Fibroblast of skin of back (primary cell): Measurements from ENCODE around the gene EFEMP1.
A peak's percentile ranks its signal among the peaks of the same experiment; 100 is the strongest.

Experiments
- DNase-seq: peaks from one replicate; pipeline ENCODE4 v3.0.0-alpha.2; 2013

Gene EFEMP1

DNA sequence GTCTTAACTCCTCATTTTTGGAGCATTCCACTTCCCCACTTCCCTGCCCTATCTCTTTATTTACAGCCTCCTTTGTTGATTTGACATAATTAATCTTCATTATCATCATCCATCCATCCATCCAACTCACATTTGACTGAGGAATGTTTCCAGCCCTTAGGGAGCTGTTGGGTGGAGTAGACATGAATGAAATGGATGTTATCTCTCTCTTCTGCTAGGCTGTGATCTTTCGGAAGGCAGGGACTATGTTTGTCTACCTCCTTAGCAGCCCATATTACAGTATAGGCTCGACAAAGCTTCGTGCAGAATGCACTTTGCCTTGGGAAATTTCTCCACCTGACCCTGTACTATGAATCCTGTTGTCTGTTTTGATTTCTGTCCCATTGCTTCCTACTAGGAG is 7.7 kb upstream of the EFEMP1 start:
- DNase-seq = no peak

DNA sequence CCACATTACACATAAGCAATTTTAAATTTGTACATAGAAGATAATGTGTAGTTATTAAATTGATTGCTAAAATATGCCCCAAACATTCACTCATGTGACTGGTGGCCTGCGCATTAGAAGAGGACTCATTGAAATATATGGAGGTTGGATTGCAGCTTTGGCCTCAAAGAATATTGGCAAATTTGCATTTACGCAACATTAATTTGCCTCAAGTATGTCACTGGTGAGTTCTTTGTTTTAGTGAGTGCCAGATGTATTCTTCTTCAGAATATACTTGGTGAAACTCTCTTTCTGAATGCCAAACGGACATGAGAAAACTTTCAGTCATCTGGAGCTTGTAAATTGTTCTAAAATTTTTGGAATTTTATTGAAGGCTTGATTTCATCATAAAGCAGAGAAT is 5.9 kb upstream of the EFEMP1 start:
- DNase-seq = no peak

DNA sequence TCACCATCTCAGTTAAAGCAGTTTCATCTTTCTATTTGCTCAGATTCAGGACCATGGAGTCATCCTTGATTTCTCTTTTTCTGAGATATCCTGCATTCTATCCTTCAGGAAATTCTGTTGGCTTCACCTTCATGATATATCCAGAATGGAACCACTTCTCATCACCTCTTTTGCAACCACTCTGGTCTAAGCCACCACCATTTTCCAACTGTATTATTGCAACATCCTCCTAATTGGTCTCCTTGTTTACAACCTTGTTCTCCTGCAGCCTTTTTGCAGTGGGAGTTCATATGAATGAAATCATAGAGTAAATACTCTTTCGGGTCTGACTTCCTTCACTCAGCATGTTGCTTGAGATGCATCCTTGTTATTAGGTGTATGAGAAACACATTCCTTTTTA is 3.4 kb upstream of the EFEMP1 start:
- no peak for DNase-seq

DNA sequence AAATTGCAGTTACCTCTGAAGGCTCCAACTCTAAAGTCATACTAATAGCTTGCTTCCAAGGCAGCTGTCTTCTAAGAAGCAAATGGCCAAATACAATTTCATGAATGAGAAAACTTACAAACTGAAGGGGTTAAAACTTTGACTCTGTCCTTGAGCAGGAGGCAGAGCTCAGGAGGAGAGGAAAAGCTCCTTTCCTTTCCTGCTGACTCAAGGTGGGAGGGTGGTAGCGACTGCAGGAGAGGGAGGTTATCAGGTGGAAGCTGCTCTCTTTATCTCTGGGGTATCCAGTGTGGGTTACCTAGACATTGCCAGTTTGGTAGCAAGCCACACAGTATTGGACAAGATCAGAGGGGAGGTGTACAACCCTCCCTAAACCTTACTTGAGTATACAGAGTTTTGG is 2.7 kb upstream of the EFEMP1 start:
- DNase-seq = no peak

DNA sequence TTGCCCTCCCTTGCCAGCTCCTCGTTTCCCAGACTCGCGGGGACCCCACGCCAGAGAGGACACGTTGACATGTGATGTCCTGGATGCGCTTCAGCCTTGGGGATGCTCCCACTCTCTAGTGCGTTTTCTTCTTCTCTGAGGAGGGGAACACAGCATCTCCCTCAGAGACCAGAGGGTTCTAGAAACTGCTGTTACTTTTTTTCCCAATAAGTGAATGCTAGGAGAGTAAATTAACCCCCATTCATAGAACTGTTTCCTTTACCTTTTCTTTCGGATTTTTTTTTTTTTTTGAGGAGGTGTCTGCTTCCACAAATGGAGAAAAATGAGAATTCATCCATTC is 370 bp upstream of the EFEMP1 start:
- DNase-seq = no peak

DNA sequence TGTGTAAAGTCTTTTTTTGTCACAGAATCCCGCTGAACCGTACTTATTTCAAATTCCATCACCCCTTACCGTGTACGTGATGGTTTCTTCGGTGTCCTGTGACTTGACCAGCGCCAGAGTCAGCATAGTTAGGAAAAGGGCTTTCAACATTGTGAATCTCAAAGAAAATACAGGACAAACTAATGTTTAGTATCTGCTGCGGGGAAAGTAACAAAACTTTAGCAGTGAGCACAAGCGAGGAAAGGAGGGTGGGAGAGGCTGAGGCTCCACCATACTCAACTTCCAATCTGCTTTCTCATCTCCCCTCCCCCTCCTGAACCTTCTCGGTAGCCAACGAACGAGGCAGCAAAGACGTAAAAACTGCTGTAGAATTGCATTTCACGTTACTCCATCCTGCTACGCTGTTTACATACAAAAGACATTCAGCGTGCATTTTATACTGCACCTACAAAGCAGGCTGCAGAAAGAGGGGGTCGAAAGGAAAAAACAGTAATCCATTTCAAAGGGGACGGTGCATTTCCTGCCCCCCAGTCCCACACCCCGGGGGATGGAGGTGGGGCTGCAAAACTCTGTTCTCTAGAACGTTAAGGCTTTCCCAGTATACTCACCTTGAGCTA is 1.2 kb downstream of the EFEMP1 start:
- DNase-seq = peak; percentile 36

DNA sequence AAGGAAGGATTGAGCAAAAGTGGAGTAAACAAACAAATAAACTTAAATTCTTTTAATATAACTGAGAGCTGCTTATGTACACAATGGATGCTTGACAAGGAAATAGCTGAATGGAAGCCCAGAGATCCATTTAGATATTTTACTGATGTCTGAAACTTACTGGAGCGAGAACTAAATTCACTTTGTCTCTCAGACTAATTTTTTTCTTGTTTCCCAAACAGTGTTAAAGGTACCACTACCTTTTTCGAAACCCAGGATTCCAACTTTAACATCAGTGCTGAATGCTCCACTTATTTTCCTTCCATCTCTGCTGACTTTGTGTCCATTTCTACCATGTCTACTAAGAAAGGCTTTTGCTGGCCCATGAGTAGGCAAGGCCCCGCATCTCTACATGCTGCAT is 4.0 kb downstream of the EFEMP1 start:
- no peak for DNase-seq

DNA sequence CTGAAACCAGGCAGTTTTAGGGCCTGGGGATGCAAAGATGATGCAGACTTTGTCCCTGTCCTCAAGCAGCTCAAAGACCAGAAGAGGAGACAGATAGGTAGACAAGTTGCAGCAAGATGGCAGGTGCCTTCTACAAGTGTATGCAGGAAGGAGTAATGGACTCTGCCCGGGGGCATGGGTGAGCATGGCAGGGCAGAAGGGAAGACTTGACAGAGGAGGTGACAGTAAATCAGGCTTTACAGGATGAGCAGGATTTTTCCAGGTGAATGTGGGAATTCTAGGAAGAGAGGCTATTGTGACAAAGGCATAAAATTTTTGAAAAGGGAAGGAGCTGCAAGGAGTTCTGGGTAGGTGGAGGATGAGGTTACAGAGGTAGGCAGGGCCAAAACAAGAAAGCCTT is 4.7 kb downstream of the EFEMP1 start:
- no peak for DNase-seq

DNA sequence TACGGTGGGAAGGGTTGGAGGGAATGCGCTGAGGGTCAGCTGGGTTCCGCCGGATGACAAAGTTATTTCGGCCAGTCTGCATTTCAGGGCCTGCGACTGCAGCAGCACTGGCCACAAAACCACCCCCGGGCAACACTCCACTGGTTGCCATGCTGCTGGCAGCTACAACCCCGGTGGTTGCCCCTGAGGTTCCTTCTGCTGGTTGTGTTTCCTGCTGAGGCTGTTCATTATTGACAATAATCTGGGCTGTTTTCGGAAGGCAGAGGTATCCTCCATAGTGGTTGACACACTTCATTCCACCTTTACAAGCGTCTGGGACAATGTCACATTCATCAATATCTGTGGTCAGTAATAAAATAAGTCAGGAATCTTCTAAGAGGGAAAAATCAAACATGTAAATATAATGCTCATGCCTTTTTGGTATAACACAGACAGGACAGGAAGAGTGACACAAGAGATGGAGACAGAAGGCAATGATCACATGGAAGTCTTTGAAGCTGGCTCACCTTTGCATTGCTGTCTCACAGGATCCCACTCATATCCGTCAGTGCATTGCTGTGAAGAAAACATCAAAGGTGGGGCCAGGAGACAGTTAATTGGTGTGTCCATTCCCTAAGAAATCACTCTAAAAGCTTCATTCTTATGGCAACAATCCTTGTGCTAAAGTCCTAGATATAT is 5.7 kb downstream of the EFEMP1 start:
- no peak for DNase-seq

DNA sequence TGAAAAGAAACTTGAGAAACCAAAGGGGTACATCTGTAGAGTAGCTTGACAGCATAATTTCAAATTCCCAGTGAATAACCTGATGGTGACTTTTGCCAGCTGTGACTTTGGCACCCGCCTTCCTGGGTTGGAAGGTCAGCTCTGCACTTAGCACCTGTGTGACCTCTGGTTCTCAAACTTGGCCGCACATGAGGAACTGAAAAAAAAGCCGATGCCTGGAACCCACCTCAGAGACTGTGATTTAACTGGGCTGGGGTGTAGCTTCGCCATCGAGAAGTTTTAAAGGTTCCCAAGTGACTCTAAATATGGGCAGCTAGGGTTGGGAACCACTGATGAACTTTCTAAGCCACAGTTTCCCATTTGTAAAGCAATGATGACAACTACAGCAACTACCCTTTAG is 6.5 kb downstream of the EFEMP1 start:
- DNase-seq = no peak

DNA sequence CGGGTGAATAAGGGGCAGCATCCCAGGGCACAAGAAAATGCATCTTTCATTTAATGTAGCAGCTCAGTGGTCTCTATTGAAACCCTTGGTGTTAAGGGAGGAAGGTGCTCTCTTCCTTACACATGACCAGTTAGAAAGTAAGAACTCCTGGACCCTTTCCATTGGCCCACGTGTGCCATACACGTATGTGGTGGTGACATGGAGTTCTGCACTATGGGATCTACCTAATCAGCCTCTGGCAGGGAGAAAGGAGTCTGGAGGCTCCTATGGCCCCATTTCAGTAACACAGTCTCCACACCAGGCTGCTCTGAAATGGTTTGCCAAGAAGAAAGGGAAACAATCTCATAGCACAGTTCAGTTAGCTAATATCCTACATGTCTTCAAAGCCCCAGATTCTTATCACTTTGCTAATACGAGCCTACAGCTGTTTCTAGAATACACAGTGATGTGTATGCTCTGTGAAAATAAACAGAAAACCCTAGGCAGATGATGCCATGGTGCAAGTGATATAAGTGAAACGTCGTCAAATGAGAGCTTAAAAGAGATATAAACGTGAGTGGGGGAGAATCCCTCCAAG is 7.0 kb downstream of the EFEMP1 start:
- no peak for DNase-seq

DNA sequence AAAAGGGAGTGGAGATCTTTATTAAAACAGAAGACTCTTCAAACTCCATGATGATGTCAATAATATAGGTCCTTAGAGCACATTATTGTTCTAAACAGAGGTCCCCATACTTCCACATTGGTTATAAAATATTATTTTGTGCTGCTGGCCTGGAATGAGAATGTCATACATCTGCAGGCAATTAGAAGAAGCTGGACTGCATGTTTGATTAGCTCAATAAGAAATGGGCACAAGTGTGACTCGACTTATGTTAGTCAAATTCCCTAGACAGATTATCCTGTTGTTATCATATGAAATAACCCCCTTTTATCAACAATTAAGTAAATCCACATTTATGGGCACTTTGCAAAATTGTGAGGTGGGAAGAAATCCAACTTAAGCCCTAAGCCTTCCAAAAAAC is 8.8 kb downstream of the EFEMP1 start:
- no peak for DNase-seq

DNA sequence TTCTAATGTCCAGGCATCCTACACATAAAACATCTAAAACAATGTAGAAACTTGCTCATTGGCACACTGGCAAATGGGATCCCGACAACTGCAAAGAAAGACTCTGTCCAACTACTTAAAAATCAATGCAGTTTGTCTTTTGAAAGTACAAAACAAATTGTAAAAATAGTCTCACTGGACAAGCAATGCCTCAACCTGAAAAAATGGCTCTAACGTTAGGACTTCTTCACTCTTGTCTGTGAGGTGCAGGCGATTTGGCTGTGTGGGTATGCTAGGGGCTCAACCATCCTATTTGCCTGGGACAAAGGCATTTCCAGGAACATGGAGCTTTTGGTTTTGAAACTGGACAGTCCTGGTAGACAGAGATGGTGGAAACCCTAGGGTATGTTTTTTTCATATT is 10.7 kb downstream of the EFEMP1 start:
- no peak for DNase-seq

DNA sequence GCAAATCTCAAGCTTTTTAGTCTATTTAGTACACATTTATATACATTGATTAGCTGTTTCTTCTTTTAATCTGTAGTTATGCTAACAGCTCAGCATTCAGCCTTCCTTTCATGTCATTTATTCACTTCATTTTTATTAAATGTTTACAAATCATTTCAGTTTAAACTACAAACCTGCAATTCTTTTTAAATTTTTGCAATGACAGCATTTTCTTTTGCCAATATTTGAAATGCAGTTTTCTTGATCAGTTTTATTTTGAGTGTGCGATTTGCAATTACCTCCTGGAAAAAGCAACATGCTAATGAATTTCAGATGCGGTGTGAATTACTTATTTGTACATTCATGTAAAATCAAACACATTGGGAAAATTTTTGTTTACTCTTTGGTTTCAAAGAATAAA is 13.5 kb downstream of the EFEMP1 start:
- DNase-seq = no peak

DNA sequence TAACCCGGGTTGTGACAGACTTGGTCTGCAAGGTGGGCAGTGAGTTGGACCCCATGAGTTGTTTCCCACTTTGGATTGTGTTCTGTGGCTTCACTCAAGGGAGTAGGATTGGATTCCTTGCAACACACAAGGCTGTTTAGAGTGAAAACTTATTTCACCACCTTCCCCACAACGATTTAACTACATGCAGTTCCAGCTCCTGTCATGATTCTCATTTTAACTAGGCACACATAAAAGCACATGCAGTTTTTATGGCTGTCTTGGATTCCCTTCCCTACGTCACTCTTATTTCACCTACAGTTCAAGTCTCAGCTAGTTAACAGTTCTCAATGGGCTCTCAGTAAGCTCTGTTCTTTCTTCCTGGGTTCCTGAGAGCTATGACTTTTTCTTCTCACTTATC is 15.9 kb downstream of the EFEMP1 start:
- no peak for DNase-seq

DNA sequence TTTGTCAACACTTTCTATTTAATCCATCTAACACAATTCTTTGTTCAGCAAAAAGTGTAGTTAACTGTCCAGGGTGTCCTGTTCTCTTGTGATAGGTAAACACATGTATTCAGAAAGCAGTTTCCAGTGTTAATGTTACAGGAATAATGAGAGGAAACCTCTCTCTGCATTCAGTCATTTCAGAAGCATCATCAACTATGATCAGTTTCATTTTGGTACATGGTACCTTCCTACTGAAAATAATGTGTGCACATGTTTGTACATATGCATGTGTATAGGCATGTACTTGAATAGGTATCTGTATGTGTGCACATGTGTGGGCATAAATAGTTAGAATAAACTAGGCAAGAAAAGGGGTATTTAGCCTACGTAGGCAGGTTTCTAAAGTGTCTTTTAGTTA is 16.6 kb downstream of the EFEMP1 start:
- DNase-seq = no peak

DNA sequence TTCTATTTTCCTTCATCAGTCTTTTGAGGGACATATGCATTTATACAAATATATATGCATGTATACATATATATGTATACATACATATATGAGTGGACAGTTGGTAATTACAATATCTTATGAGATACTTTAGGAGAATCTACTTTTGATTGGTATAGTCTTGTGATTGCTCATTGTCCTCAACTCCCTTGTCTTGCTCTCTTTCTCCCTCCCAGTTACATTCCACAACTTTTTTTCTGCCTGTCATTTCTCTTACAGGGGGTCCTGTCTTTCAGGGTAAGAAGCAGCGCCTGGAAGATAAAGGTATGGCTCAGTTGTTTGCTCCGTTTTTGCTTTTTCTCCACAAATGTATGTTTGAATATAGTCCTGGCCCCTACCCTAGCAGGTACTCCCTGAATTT is 19.9 kb downstream of the EFEMP1 start:
- DNase-seq = no peak

DNA sequence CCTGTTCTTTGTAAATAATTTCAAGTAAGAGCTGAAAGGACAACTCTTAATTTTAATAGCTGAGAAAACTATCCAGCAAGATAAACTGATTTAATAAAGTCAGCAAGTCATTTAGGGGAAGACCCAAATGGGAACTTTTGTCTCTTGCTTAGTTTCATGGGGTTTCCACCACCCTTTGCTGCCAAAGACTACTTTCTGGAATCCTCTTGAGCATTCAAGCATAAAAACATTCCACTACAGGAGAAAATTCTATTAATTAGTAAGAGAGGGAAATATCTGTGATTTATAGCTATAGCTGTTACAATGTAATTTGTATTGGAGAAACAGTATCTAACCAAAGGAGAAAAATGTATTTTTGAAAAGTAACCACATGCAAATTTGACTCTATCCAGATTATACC is 20.6 kb downstream of the EFEMP1 start:
- no peak for DNase-seq

DNA sequence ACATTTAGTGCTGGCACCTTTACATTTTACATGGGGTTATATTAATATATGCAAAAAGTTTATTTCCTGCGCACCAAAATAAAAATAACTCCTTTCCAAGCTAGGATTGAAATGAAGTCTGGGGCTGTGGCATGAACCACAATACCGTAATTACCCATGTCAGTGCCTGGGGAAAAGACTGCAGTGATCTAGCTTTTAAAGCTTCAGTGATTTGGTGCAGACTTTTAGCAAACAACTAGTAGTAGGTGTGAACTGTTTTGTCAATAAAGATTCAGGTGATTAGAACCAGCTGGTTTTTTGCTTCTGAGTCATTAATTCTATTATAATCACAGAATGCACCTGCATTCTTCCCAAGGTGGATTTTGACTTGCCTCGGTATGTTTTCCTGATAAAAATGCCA is 21.2 kb downstream of the EFEMP1 start:
- no peak for DNase-seq

DNA sequence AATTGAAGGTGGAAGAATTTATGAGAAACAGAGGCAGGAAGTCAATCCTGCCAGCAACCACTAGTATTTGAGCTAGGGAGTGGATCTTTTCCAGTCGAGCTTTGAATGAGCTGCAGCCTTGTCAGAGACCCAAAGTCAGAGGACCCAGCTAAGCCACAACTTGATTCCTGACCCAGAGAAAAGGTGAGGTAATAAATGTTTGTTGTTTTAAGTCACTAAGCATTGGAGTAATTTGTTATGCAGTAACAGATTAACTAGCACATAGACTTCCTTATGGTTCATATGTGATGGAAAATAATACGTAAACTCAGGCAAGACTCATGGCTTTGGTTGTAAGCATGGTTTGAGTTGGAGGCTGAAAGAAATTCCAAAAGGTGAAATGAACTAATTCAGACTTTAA is 21.6 kb downstream of the EFEMP1 start:
- DNase-seq = no peak

DNA sequence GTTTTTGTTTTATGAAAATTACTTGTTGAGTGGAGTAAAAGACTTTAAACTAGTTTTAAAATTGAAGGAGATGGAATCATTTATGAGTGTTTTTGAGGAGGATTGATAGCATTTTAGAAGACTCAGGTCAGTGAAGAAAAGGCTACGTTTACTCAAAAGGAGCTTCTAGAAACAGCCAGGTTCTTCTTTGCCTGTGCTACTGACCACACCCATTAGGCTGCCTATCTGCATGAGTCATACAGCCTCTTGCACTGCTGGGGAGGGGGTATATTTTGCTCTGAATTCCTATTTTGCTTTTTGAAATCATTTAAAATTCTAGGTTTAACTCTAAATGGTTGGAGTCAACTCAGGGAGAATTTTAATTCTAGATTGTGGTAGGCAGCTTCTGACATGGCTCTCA is 22.3 kb downstream of the EFEMP1 start:
- DNase-seq = peak; percentile 66

DNA sequence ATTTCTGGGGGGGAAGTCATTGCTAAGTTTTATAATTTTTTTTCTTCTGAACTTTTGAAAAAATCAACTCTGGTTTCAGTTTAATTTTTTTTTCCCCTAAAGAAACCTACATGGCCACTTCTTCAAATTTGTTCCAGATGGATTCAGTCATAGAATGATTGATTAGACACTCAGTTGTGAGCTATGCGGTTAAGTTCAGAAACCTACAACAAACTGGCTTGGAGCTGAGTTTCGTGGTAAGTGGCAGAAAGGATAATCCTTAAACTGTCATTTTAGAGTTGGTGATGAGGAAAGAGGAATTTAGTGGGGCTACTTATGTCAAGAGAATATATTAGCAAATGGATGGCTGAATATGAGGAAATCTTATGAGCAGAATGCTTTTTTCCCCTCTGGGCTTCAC is 23.7 kb downstream of the EFEMP1 start:
- DNase-seq = peak; percentile 55

DNA sequence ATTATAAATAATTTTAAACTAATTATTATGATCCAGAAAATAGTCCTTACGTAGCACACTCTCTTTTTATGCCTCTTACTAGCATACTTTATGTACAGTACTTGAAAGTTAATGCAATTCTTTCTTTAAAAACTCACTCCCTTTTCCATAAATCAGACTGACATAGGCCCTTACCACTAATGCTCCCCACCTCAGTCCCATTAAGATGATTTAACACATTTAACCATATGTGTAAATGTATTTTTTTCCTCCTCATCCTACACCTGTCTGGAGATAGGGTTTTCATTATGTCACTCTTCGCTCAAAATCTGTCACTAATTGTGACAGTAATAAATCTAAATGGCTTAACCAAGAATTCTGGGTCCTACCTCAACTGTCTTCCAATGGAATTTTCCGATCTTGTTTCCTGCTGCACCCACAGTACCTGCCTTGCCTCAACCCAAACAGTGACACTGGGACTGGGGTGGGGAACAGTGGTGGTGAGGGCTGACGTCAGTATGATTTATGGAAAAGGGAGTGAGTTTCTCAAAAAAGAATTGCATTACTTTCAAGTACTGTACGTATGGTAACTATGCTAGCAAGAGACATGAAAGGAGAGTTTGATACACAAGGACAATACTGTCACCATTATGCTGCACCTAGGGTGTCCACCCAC is 25.1 kb downstream of the EFEMP1 start:
- DNase-seq = no peak

DNA sequence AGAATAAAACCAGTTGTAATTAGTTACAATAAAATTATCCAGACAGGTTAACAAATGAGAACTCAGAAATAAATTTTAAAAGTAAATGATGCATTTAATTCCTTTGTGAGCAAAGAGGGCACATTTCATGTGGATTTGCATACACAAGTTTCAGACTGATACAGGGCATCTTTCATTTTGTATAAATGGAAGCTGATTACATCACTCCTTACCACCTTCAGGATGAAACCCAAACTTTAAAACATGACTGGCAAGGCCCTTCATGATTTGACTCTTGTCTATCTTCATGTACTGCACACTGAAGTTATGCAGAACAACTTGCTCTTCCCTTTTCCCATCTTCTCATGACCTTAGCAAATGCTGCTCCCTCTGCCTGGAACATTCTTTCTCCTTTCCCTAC is 26.9 kb downstream of the EFEMP1 start:
- DNase-seq = no peak
